ENCODE measurements around the gene ETV6.

GRCh38 chr12:11761869-11762567 is 112.5 kb downstream of the ETV6 start:
- TF ChIP-seq, protein P1, sequence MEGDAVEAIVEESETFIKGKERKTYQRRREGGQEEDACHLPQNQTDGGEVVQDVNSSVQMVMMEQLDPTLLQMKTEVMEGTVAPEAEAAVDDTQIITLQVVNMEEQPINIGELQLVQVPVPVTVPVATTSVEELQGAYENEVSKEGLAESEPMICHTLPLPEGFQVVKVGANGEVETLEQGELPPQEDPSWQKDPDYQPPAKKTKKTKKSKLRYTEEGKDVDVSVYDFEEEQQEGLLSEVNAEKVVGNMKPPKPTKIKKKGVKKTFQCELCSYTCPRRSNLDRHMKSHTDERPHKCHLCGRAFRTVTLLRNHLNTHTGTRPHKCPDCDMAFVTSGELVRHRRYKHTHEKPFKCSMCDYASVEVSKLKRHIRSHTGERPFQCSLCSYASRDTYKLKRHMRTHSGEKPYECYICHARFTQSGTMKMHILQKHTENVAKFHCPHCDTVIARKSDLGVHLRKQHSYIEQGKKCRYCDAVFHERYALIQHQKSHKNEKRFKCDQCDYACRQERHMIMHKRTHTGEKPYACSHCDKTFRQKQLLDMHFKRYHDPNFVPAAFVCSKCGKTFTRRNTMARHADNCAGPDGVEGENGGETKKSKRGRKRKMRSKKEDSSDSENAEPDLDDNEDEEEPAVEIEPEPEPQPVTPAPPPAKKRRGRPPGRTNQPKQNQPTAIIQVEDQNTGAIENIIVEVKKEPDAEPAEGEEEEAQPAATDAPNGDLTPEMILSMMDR (IDR thresholded peaks at IDR 0.05): no peak
- no peak for TF ChIP-seq POLR2A (IDR thresholded peaks at IDR 0.05)
